Activated T-cell treated with anti-CD3 and anti-CD28 coated beads, Interleukin-2, amount 50 U/mL, for 4 hours (primary cell): ENCODE data around the gene CDK5RAP2. TPM values are rescaled to one million over a fixed set of nuclear protein-coding genes. Genes with fewer than 3 reads are reported as not detected.
"Not testable (repeated sequence)": the region's sequence is repeated elsewhere in the genome, so short reads cannot be mapped to it uniquely, and the experiment has no call there.

Experiments
- ATAC-seq, 2 donors: fragments of 200-7000 bp; cut with Tn5 transposase; one replicate each; pipeline ENCODE4 v1.10.0; 2021
- DNase-seq: peaks from one replicate; pipeline ENCODE4 v3.0.0-alpha.2; 2020
- H3K27me3 Mint-ChIP-seq: one replicate; pipeline ENCODE4 v1.8.0; 2021; ENCODE audit warnings: low read depth, mixed read lengths
- H3K36me3 Mint-ChIP-seq: one replicate; pipeline ENCODE4 v1.8.0; 2022; ENCODE audit warnings: mixed read lengths; ENCODE audit not compliant: insufficient read depth
- H3K4me1 Mint-ChIP-seq: one replicate; pipeline ENCODE4 v1.8.0; 2021; ENCODE audit warnings: low read depth, mixed read lengths
- H3K4me3 Mint-ChIP-seq: one replicate; pipeline ENCODE4 v1.8.0; 2021; ENCODE audit warnings: mild to moderate bottlenecking, moderate library complexity, mixed read lengths
- H3K9me3 Mint-ChIP-seq: one replicate; pipeline ENCODE4 v1.8.0; 2021; ENCODE audit warnings: mixed read lengths
- total RNA-seq, 3 donors: library from RNA; stranded (reverse); gene quantifications; one replicate each; pipeline ENCODE4 v1.2.1, GENCODE V29; 2021

The CDK5RAP2 gene
- total RNA-seq, result 10 to 100 TPM; 34.2 to 36.2 (median 35.1) TPM

GRCh38 chr9:120580051-120580896 is at the start of gene CDK5RAP2:
CDK5RAP2 (minus strand) TSS chr9:120580167; CDS start chr9:120579978, 189 bp downstream.
- peak within 1 kb of the TSS; percentile 97 for H3K4me3 Mint-ChIP-seq
- peaks cover 46% of the 10 kb centered on the region for H3K4me1 Mint-ChIP-seq
- peaks cover 6% of the 10 kb centered on the region for H3K36me3 Mint-ChIP-seq
- no peaks in the 10 kb centered on the region for H3K27me3 Mint-ChIP-seq
- ATAC-seq (peak; percentile 99 to 100), DNase-seq (peak; percentile 88)
- H3K9me3 Mint-ChIP-seq, result no peaks in the 10 kb centered on the region

GRCh38 chr9:120628925-120629497 is 49.0 kb upstream of the CDK5RAP2 start:
- H3K9me3 Mint-ChIP-seq, H3K4me1 Mint-ChIP-seq, DNase-seq, H3K4me3 Mint-ChIP-seq, H3K27me3 Mint-ChIP-seq, ATAC-seq, H3K36me3 Mint-ChIP-seq: not testable (repeated sequence)

GRCh38 chr9:120628207-120628924 is 48.4 kb upstream of the CDK5RAP2 start:
- no peaks in the 10 kb centered on the region for H3K9me3 Mint-ChIP-seq
- H3K4me1 Mint-ChIP-seq, result peaks cover 4% of the 10 kb centered on the region
- no peaks in the 10 kb centered on the region for H3K36me3 Mint-ChIP-seq
- H3K4me3 Mint-ChIP-seq, result no peak overlapping the region
- H3K27me3 Mint-ChIP-seq, result no peaks in the 10 kb centered on the region
- ATAC-seq (no peak), DNase-seq (no peak)

- Mint-ChIP-seq H3K4me3 (no peak overlapping the region), H3K27me3 (no peaks in the 10 kb centered on the region), H3K36me3 (no peaks in the 10 kb centered on the region), H3K9me3 (no peaks in the 10 kb centered on the region), H3K4me1 (peaks cover 4% of the 10 kb centered on the region)
- no peak for ATAC-seq
- no peak for DNase-seq
Measured at GRCh38 chr9:120627073-120627472, 47.1 kb upstream of the CDK5RAP2 start.

- no peak for ATAC-seq
Measured at GRCh38 chr9:120626512-120626911, 46.5 kb upstream of the CDK5RAP2 start.

GRCh38 chr9:120625222-120625621 is 45.3 kb upstream of the CDK5RAP2 start:
- H3K27me3 Mint-ChIP-seq, result no peaks in the 10 kb centered on the region
- peaks cover 4% of the 10 kb centered on the region for H3K4me1 Mint-ChIP-seq
- DNase-seq (no peak), ATAC-seq (no peak)
- no peaks in the 10 kb centered on the region for H3K36me3 Mint-ChIP-seq
- H3K9me3 Mint-ChIP-seq, result no peaks in the 10 kb centered on the region
- H3K4me3 Mint-ChIP-seq, result no peak overlapping the region

More at GRCh38 chr9:120626512-120626911, 46.5 kb upstream of the CDK5RAP2 start:
- Mint-ChIP-seq H3K9me3 (no peaks in the 10 kb centered on the region), H3K4me1 (peaks cover 4% of the 10 kb centered on the region), H3K4me3 (no peak overlapping the region), H3K36me3 (no peaks in the 10 kb centered on the region), H3K27me3 (no peaks in the 10 kb centered on the region)
- no peak for DNase-seq

- Mint-ChIP-seq H3K4me3 (no peak overlapping the region), H3K27me3 (no peaks in the 10 kb centered on the region), H3K4me1 (peaks cover 7% of the 10 kb centered on the region), H3K36me3 (peaks cover 4% of the 10 kb centered on the region), H3K9me3 (no peaks in the 10 kb centered on the region)
- no peak for DNase-seq
- ATAC-seq, result no peak
Measured at GRCh38 chr9:120622790-120623189, 42.8 kb upstream of the CDK5RAP2 start.

GRCh38 chr9:120621941-120622340 is 42.0 kb upstream of the CDK5RAP2 start:
- no peak for ATAC-seq
- Mint-ChIP-seq H3K4me3 (no peak overlapping the region), H3K36me3 (peaks cover 7% of the 10 kb centered on the region), H3K4me1 (peaks cover 7% of the 10 kb centered on the region), H3K9me3 (no peaks in the 10 kb centered on the region), H3K27me3 (no peaks in the 10 kb centered on the region)
- no peak for DNase-seq

GRCh38 chr9:120619751-120620655 is 40.0 kb upstream of the CDK5RAP2 start:
- Mint-ChIP-seq H3K4me3 (no peak overlapping the region), H3K4me1 (peaks cover 3% of the 10 kb centered on the region), H3K27me3 (no peaks in the 10 kb centered on the region), H3K9me3 (no peaks in the 10 kb centered on the region), H3K36me3 (peaks cover 7% of the 10 kb centered on the region)
- ATAC-seq (peak; percentile 73 to 78), DNase-seq (peak; percentile 40)

- Mint-ChIP-seq H3K27me3 (no peaks in the 10 kb centered on the region), H3K36me3 (peaks cover 7% of the 10 kb centered on the region), H3K9me3 (no peaks in the 10 kb centered on the region), H3K4me3 (no peak overlapping the region), H3K4me1 (peaks cover 3% of the 10 kb centered on the region)
- ATAC-seq (no peak), DNase-seq (no peak)
Measured at GRCh38 chr9:120616966-120617935, 37.3 kb upstream of the CDK5RAP2 start.

GRCh38 chr9:120612218-120612617 is 32.3 kb upstream of the CDK5RAP2 start:
- H3K4me1 Mint-ChIP-seq, result no peaks in the 10 kb centered on the region

GRCh38 chr9:120611690-120612068 is 31.7 kb upstream of the CDK5RAP2 start:
- Mint-ChIP-seq H3K27me3 (no peaks in the 10 kb centered on the region), H3K36me3 (peaks cover 23% of the 10 kb centered on the region), H3K4me1 (no peaks in the 10 kb centered on the region), H3K9me3 (no peaks in the 10 kb centered on the region), H3K4me3 (no peak overlapping the region)
- DNase-seq, result no peak
- no peak for ATAC-seq

More at GRCh38 chr9:120612218-120612617, 32.3 kb upstream of the CDK5RAP2 start:
- ATAC-seq (no peak), DNase-seq (no peak)
- H3K4me3 Mint-ChIP-seq, result no peak overlapping the region
- no peaks in the 10 kb centered on the region for H3K9me3 Mint-ChIP-seq
- H3K36me3 Mint-ChIP-seq, result peaks cover 22% of the 10 kb centered on the region
- no peaks in the 10 kb centered on the region for H3K27me3 Mint-ChIP-seq
